OCI-LY3 (cell line): ENCODE results near the gene SLC24A4.

Experiments used
- CTCF ChIP-seq: fragments of 200-600, 300-600 bp; sonication (generic); IDR thresholded peaks from 2 replicates; pipeline ENCODE4 v1.5.1; 2014; ENCODE audit warnings: antibody characterized with exemption, low read length, low read depth
- EZH2phosphoT487 ChIP-seq: fragments of 200-600 bp; shearing (Covaris generic); IDR thresholded peaks from 2 replicates; pipeline ENCODE4 v1.6.1; 2018; ENCODE audit warnings: antibody characterized with exemption, mixed run types, low read depth

DNA sequence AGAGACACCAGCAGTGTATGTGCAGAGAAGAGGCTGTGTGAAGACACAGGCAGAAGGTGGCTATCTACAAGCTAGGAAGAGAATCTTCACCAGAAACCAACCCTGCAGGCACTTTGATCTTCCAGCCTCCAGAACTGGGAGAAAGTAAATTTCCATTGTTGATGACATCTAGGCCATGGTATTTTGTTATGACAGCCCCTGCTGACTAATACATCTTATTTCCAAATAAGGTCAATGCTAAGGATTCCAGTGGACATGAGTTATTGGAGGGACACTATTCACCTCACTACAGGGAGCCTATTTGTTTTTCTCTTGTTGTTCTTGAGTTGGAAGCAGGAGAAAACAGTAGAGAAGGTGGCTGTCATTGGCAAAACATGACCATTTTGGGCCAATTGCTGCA, 102.1 kb downstream of the SLC24A4 start:
- TF ChIP-seq CTCF (no peak), EZH2phosphoT487 (no peak)
